ENCODE results near the gene ACSM2B.

DNA sequence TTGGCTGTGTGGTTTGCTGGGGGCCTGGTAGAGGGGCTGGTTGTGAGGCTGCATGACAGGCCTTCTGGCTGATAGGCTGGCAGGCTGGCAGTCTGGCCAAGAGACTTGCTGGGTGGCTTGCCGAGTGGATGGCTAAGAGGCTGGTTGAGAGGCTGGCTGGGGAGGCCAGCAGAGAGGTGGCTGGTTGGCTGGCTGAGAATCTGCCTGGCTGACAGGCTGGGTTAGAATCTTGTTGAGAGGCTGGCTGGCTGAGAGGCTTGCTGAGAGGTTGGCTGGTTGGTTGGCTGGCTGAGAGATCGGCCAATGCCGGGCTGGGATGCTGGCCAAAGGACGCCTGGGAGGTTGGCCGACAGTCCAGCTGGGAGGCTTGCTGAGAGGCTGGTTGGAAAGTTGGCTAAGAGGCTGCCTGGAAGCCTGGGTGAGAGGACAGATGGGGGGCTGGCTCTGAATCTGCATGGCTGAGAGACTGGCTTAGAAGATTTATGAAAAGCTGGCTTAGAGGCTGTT lies 35.9 kb upstream of the ACSM2B start:
- TF ChIP-seq, protein P1, sequence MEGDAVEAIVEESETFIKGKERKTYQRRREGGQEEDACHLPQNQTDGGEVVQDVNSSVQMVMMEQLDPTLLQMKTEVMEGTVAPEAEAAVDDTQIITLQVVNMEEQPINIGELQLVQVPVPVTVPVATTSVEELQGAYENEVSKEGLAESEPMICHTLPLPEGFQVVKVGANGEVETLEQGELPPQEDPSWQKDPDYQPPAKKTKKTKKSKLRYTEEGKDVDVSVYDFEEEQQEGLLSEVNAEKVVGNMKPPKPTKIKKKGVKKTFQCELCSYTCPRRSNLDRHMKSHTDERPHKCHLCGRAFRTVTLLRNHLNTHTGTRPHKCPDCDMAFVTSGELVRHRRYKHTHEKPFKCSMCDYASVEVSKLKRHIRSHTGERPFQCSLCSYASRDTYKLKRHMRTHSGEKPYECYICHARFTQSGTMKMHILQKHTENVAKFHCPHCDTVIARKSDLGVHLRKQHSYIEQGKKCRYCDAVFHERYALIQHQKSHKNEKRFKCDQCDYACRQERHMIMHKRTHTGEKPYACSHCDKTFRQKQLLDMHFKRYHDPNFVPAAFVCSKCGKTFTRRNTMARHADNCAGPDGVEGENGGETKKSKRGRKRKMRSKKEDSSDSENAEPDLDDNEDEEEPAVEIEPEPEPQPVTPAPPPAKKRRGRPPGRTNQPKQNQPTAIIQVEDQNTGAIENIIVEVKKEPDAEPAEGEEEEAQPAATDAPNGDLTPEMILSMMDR (IDR thresholded peaks at IDR 0.05; ENCODE audit: low read depth, low read length, poor library complexity, severe bottlenecking) = no peak
- TF ChIP-seq EZH2phosphoT487 (IDR thresholded peaks at IDR 0.05; ENCODE audit: borderline replicate concordance, low read length) = no peak
